SK-N-MC (cell line): ENCODE data around the gene ATP6V1D.

Experiments
- EZH2 ChIP-seq: fragments of 200-600 bp; sonication (generic); IDR thresholded peaks from one replicate; pipeline ENCODE4 v1.6.1; 2017; ENCODE audit warnings: antibody characterized with exemption
- FOXP2 ChIP-seq: optimal IDR thresholded peaks from 2 replicates; pipeline ENCODE3; 2011; ENCODE audit warnings: mild to moderate bottlenecking, moderate library complexity; ENCODE audit not compliant: insufficient read depth; ENCODE audit errors: extremely low read length, control extremely low read depth
- POLR2AphosphoS5 ChIP-seq: IDR thresholded peaks from 2 replicates; pipeline ENCODE4 v1.6.1; 2012; ENCODE audit warnings: mild to moderate bottlenecking, low read depth, low read length, borderline replicate concordance

GRCh38 chr14:67358924-67359774 is 455 bp downstream of the ATP6V1D start:
- TF ChIP-seq EZH2 (no peak), FOXP2 (no peak), POLR2AphosphoS5 (no peak)
